ENCODE measurements around the gene APOC1. TPM values are rescaled to one million over a fixed set of nuclear protein-coding genes. Genes with fewer than 3 reads are reported as not detected.

The APOC1 gene
- total RNA-seq: 17.8 TPM

GRCh38 chr19:44914433-44915206, at the start of gene APOC1:
Gene APOC1 (plus strand): TSS chr19:44914608. CDS start chr19:44914892, 284 bp downstream.

GRCh38 chr19:44891016-44891882, 23.2 kb upstream of the APOC1 start, which contains the start of gene TOMM40:
Gene TOMM40 (plus strand): TSS chr19:44891254. CDS start chr19:44891416, 162 bp downstream.

GRCh38 chr19:44905437-44906160, 8.8 kb upstream of the APOC1 start, which contains the start of gene APOE:
Gene APOE (plus strand): TSS chr19:44905796. CDS start chr19:44906625, 829 bp downstream.

GRCh38 chr19:44942067-44942571, 27.7 kb downstream of the APOC1 start, which contains the start of gene APOC4:
Gene APOC4 (plus strand): TSS chr19:44942237. CDS start chr19:44942278, 41 bp downstream.

GRCh38 chr19:44954649-44955504, 40.5 kb downstream of the APOC1 start, which contains the start of gene CLPTM1:
Gene CLPTM1 (plus strand): TSS chr19:44955380. CDS start chr19:44955396, 16 bp downstream.

Other genes starting within 250 kb of the APOC1 start
- gene CEACAM19, start 243.1 kb upstream of the APOC1 start, total RNA-seq: 1.6 TPM
- gene CEACAM16, start 215.5 kb upstream of the APOC1 start, total RNA-seq: not detected
- gene BCL3, start 165.9 kb upstream of the APOC1 start, total RNA-seq: not detected
- gene CBLC, start 136.7 kb upstream of the APOC1 start, total RNA-seq: 0.23 TPM
- 7.4 TPM for gene BCAM, start 105.5 kb upstream of the APOC1 start, total RNA-seq
- gene NECTIN2, start 68.3 kb upstream of the APOC1 start, total RNA-seq: 27.5 TPM
- gene TOMM40, start 23.4 kb upstream of the APOC1 start, total RNA-seq: 32.3 TPM
- gene APOE, start 8.8 kb upstream of the APOC1 start, total RNA-seq: 260 TPM
- not detected for gene APOC4, start 27.6 kb downstream of the APOC1 start, total RNA-seq
- gene APOC2, start 31.4 kb downstream of the APOC1 start, total RNA-seq: 2.5 TPM
- 71.7 TPM for gene CLPTM1, start 40.8 kb downstream of the APOC1 start, total RNA-seq
- gene RELB, start 86.9 kb downstream of the APOC1 start, total RNA-seq: 1.2 TPM
- 11.3 TPM for gene CLASRP, start 124.4 kb downstream of the APOC1 start, total RNA-seq
- 0.69 TPM for gene ZNF296, start 161.9 kb downstream of the APOC1 start, total RNA-seq
- gene GEMIN7, start 164.7 kb downstream of the APOC1 start, total RNA-seq: 12.5 TPM
- gene PPP1R37, start 178.6 kb downstream of the APOC1 start, total RNA-seq: 21.0 TPM
- 0.69 TPM for gene NKPD1, start 246.4 kb downstream of the APOC1 start, total RNA-seq